GM19035 (cell line): ENCODE data around the gene FAM13C.
"Not testable (repeated sequence)": the region's sequence is repeated elsewhere in the genome, so short reads cannot be mapped to it uniquely, and the experiment has no call there.

Source experiments
- ATAC-seq: cut with Tn5 transposase; IDR thresholded peaks from one replicate; pipeline ENCODE4 v1.9.1; 2021; ENCODE audit not compliant: unreplicated experiment

The FAM13C gene

GRCh38 chr10:59237775-59238174 is 124.6 kb downstream of the FAM13C start:
- no peak for ATAC-seq

- ATAC-seq, result no peak
Measured at GRCh38 chr10:59236064-59236697, 126.2 kb downstream of the FAM13C start.

GRCh38 chr10:59234816-59235429 is 127.4 kb downstream of the FAM13C start:
- ATAC-seq, result no peak

GRCh38 chr10:59234194-59234593 is 128.2 kb downstream of the FAM13C start:
- ATAC-seq, result no peak

GRCh38 chr10:59229441-59229840 is 132.9 kb downstream of the FAM13C start:
- no peak for ATAC-seq

GRCh38 chr10:59227136-59227673 is 135.1 kb downstream of the FAM13C start:
- no peak for ATAC-seq

- ATAC-seq, result no peak
Measured at GRCh38 chr10:59225211-59225610, 137.1 kb downstream of the FAM13C start.

- not testable (repeated sequence) for ATAC-seq
Measured at GRCh38 chr10:59223597-59223996, 138.8 kb downstream of the FAM13C start.

GRCh38 chr10:59222788-59223187 is 139.6 kb downstream of the FAM13C start:
- no peak for ATAC-seq

- ATAC-seq, result no peak
Measured at GRCh38 chr10:59216178-59216869, 146.0 kb downstream of the FAM13C start.

GRCh38 chr10:59214160-59214559 is 148.2 kb downstream of the FAM13C start:
- no peak for ATAC-seq

GRCh38 chr10:59212301-59212798 is 150.0 kb downstream of the FAM13C start:
- no peak for ATAC-seq

GRCh38 chr10:59206204-59206720 is 156.1 kb downstream of the FAM13C start:
- ATAC-seq, result no peak
